ENCODE measurements around the gene MAPK8.
"Not testable (repeated sequence)": the region's sequence is repeated elsewhere in the genome, so short reads cannot be mapped to it uniquely, and the experiment has no call there.

MAPK8 gene

DNA sequence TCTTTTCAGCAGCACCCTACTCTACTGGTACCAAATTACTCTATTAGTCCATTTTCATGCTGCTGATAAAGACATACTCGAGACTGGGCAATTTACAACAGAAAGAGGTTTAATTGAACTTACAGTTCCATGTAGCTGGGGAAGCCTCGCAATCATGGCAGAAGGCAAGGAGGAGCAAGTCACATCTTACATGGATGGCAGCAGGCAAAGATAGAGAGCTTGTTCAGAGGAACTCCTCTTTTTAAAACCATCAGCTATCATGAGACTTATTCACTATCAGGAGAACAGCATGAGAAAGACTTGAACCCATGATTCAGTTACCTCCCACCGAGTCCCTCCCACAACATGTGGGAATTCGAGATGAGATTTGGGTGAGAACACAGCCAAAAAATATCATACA, 24.8 kb upstream of the MAPK8 start:
- H3K36me3 ChIP-seq (ENCODE audit: control insufficient read depth in 1 of 2, insufficient read depth in 2 of 2, low read length in 2 of 2); H3K4me1 ChIP-seq (ENCODE audit: control insufficient read depth in 1 of 2, insufficient read depth in 2 of 2, low read length in 2 of 2); H3K27ac ChIP-seq (ENCODE audit: low read depth, low read length); H3K9ac ChIP-seq (ENCODE audit: low read depth in 1 of 2, low read length in 2 of 2); H3K27me3 ChIP-seq (ENCODE audit: control insufficient read depth in 1 of 2, insufficient read depth in 2 of 2, low read length in 2 of 2); H3K4me3 ChIP-seq (ENCODE audit: low read depth in 1 of 2, low read length in 2 of 2); H3K9me3 ChIP-seq (ENCODE audit: control insufficient read depth in 1 of 2, low read length in 2 of 2): not testable (repeated sequence)

DNA sequence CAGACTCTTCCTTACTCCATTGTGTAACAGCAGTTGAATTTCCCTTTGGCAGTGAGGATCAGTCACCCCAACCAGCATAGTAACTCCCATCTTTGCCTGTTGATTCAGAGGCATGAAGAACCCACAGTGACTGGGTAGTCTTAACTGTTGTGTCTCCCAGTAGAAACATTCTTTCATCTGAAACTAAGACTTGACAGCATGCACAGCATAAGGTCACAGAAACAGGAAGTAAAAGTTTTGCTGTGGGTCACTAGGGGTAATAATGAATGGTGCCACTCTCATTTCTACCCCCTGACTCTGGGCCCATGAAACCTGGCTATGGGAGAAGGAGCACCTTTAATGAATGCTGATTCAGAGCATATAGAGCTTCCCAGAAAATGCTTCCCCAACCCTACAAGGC, 23.6 kb upstream of the MAPK8 start:
- Histone ChIP-seq H3K36me3 (ENCODE audit: control insufficient read depth in 1 of 2, insufficient read depth in 2 of 2, low read length in 2 of 2) (no peaks in the 10 kb centered on the region), H3K27me3 (ENCODE audit: control insufficient read depth in 1 of 2, insufficient read depth in 2 of 2, low read length in 2 of 2) (peaks cover 3 to 5% of the 10 kb centered on the region in 2 donors), H3K4me1 (ENCODE audit: control insufficient read depth in 1 of 2, insufficient read depth in 2 of 2, low read length in 2 of 2) (no peaks in the 10 kb centered on the region), H3K27ac (ENCODE audit: low read depth, low read length) (no peak overlapping the region), H3K4me3 (ENCODE audit: low read depth in 1 of 2, low read length in 2 of 2) (no peak overlapping the region), H3K9me3 (ENCODE audit: control insufficient read depth in 1 of 2, low read length in 2 of 2) (peaks cover 0 to 7% of the 10 kb centered on the region in 2 donors), H3K9ac (ENCODE audit: low read depth in 1 of 2, low read length in 2 of 2) (no peak overlapping the region)

DNA sequence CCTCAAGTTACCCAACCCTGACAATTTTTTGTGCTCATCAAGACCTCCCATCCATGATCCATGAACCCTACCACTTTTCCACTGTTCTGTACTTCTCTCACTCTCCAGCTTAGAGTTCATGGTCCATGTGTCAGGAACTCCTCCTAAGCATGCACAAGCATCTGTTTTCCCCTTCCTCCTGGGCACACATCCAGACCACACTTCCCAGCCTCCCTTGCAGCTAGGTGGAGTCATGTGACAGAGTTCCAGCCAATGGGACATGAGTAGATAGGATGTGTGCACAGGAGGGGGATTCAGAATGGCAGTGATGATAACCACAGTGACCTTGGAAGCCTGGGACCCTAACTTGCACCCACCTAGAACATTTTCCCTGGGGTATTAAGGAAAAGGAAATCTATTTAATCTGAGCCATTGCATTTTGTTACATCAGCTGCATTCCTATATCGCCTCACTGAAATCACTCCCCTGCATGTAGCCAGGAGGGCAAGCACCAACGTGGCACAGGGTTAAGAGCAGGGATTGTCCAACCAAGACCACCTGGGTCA, 22.4 kb upstream of the MAPK8 start:
- H3K9me3 ChIP-seq (ENCODE audit: control insufficient read depth in 1 of 2, low read length in 2 of 2): peaks cover 0 to 7% of the 10 kb centered on the region in 2 donors
- no peak overlapping the region for H3K9ac ChIP-seq (ENCODE audit: low read depth in 1 of 2, low read length in 2 of 2)
- H3K36me3 ChIP-seq (ENCODE audit: control insufficient read depth in 1 of 2, insufficient read depth in 2 of 2, low read length in 2 of 2): no peaks in the 10 kb centered on the region
- no peaks in the 10 kb centered on the region for H3K4me1 ChIP-seq (ENCODE audit: control insufficient read depth in 1 of 2, insufficient read depth in 2 of 2, low read length in 2 of 2)
- H3K27ac ChIP-seq (ENCODE audit: low read depth, low read length): no peak overlapping the region
- H3K4me3 ChIP-seq (ENCODE audit: low read depth in 1 of 2, low read length in 2 of 2): no peak overlapping the region
- H3K27me3 ChIP-seq (ENCODE audit: control insufficient read depth in 1 of 2, insufficient read depth in 2 of 2, low read length in 2 of 2): peaks cover 3 to 5% of the 10 kb centered on the region in 2 donors

DNA sequence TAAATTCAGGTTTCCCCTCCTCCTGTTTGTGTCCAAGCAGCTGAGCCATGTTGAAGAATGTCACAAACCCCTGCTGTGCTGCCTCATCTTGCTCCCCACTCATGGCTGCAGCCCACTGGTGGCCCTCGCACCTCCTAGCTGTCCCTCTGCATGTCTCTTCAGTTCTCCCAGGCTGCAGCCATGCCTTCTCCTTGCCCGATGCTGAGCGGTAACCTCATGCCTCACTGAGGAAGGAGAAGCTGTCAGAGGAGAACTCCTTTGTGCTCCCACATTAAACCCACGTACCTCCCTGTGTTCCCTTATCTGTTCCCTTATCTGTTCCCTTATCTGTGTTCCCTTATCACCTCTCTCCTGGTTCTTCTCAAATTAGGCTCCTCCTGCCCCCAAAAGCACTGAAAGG, 21.7 kb upstream of the MAPK8 start:
- Histone ChIP-seq H3K36me3 (ENCODE audit: control insufficient read depth in 1 of 2, insufficient read depth in 2 of 2, low read length in 2 of 2) (no peaks in the 10 kb centered on the region), H3K27ac (ENCODE audit: low read depth, low read length) (no peak overlapping the region), H3K9ac (ENCODE audit: low read depth in 1 of 2, low read length in 2 of 2) (no peak overlapping the region), H3K4me1 (ENCODE audit: control insufficient read depth in 1 of 2, insufficient read depth in 2 of 2, low read length in 2 of 2) (peaks cover 0 to 5% of the 10 kb centered on the region in 2 donors), H3K4me3 (ENCODE audit: low read depth in 1 of 2, low read length in 2 of 2) (no peak overlapping the region), H3K27me3 (ENCODE audit: control insufficient read depth in 1 of 2, insufficient read depth in 2 of 2, low read length in 2 of 2) (peaks cover 3 to 5% of the 10 kb centered on the region in 2 donors), H3K9me3 (ENCODE audit: control insufficient read depth in 1 of 2, low read length in 2 of 2) (peaks cover 0 to 7% of the 10 kb centered on the region in 2 donors)

DNA sequence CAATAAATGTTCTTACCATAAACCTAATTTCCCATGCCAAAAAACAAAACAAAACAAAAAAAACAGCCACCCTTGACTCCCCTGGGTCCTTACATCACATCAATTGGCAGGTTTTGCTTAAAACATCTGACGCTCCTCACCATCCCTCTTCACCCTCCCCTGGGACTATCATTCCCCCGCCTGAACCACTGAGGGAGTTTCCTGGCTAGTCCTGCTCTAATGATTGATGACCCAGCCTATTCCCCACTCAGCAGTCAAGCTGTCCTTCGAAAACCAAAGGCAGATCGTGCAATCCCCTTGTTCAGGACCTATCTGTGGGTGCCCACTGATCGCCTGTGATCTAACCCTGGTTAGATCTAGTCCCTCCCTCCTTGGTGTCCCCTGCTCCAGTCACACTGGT, 20.8 kb upstream of the MAPK8 start:
- no peak overlapping the region for H3K4me3 ChIP-seq (ENCODE audit: low read depth in 1 of 2, low read length in 2 of 2)
- H3K4me1 ChIP-seq (ENCODE audit: control insufficient read depth in 1 of 2, insufficient read depth in 2 of 2, low read length in 2 of 2): peaks cover 7 to 13% of the 10 kb centered on the region in 2 donors
- H3K9ac ChIP-seq (ENCODE audit: low read depth in 1 of 2, low read length in 2 of 2): no peak overlapping the region
- peaks cover 0 to 7% of the 10 kb centered on the region in 2 donors for H3K9me3 ChIP-seq (ENCODE audit: control insufficient read depth in 1 of 2, low read length in 2 of 2)
- peaks cover 3 to 5% of the 10 kb centered on the region in 2 donors for H3K27me3 ChIP-seq (ENCODE audit: control insufficient read depth in 1 of 2, insufficient read depth in 2 of 2, low read length in 2 of 2)
- no peak overlapping the region for H3K27ac ChIP-seq (ENCODE audit: low read depth, low read length)
- no peaks in the 10 kb centered on the region for H3K36me3 ChIP-seq (ENCODE audit: control insufficient read depth in 1 of 2, insufficient read depth in 2 of 2, low read length in 2 of 2)

DNA sequence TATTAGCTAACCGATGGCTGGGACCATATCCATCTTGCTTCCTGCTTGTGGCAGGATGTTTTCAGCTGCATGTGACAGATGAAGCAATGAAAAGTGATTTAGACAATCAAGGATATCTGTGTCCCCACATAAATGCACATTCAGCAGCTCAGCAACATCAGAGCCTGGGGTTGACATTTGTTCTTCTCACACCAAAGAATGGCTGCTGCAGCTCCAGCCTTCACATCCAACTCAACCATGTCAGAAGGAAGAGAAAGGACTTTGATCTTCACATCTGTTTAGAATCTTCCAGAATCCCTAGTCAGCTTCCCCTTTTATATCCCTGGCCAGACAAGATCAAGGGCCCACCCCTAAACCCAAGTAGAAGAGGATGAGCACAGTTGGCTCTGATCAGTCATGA, 20.1 kb upstream of the MAPK8 start:
- Histone ChIP-seq H3K4me1 (ENCODE audit: control insufficient read depth in 1 of 2, insufficient read depth in 2 of 2, low read length in 2 of 2) (peaks cover 11 to 17% of the 10 kb centered on the region in 2 donors), H3K9me3 (ENCODE audit: control insufficient read depth in 1 of 2, low read length in 2 of 2) (peaks cover 0 to 7% of the 10 kb centered on the region in 2 donors), H3K27ac (ENCODE audit: low read depth, low read length) (no peak overlapping the region), H3K36me3 (ENCODE audit: control insufficient read depth in 1 of 2, insufficient read depth in 2 of 2, low read length in 2 of 2) (no peaks in the 10 kb centered on the region), H3K9ac (ENCODE audit: low read depth in 1 of 2, low read length in 2 of 2) (no peak overlapping the region), H3K27me3 (ENCODE audit: control insufficient read depth in 1 of 2, insufficient read depth in 2 of 2, low read length in 2 of 2) (peaks cover 3 to 5% of the 10 kb centered on the region in 2 donors), H3K4me3 (ENCODE audit: low read depth in 1 of 2, low read length in 2 of 2) (no peak overlapping the region)

DNA sequence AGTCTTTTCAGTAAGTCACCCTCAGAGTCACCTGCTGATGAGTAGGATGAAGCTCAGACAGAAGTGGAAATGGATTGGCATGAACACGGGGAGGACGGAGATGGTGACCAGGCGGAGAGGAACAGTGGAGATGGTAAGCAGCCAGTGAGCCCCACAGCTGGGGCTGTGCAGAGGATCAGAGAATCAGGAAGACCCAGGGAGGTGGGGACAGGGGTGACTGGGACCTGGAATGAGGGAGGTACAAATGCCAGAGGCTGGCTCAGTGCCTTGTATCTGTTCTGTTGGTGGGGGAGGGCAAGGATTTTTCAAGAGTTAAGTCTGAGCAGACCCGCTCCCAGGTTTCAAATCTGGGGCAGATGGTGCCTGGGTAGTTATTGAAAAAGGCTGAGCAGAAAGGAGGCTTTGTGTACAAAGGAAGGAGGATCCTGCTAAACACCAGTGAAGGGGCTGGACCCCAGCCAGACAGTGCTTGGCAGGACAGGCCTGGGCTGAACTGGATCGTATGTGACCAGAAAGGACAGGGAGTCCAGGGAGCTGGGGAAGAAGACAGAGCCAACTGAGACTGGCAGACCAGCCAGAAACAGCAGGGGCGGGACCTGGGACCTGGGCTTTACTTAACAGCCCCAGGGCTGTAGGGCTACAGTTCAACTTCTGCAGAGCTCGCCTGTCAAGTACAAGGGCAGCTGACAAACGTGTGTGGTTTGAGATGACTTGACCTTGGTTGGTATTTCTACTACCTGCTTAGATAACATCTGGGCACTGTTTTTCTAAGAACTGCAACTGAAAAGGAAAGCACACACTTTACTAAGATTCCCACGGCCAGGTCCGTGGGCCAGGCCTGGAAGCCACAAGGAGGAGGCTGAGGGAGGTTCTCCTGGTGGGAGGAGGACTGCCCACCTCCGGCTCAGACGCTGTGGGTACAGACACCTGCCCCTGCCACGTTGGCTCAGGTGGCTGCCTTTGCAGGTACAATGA, 18.8 kb upstream of the MAPK8 start:
- Histone ChIP-seq H3K9me3 (ENCODE audit: control insufficient read depth in 1 of 2, low read length in 2 of 2) (peaks cover 0 to 7% of the 10 kb centered on the region in 2 donors), H3K4me1 (ENCODE audit: control insufficient read depth in 1 of 2, insufficient read depth in 2 of 2, low read length in 2 of 2) (peaks cover 11 to 17% of the 10 kb centered on the region in 2 donors), H3K36me3 (ENCODE audit: control insufficient read depth in 1 of 2, insufficient read depth in 2 of 2, low read length in 2 of 2) (no peaks in the 10 kb centered on the region), H3K9ac (ENCODE audit: low read depth in 1 of 2, low read length in 2 of 2) (no peak overlapping the region), H3K27ac (ENCODE audit: low read depth, low read length) (no peak overlapping the region), H3K27me3 (ENCODE audit: control insufficient read depth in 1 of 2, insufficient read depth in 2 of 2, low read length in 2 of 2) (peaks cover 3 to 5% of the 10 kb centered on the region in 2 donors), H3K4me3 (ENCODE audit: low read depth in 1 of 2, low read length in 2 of 2) (no peak overlapping the region)

DNA sequence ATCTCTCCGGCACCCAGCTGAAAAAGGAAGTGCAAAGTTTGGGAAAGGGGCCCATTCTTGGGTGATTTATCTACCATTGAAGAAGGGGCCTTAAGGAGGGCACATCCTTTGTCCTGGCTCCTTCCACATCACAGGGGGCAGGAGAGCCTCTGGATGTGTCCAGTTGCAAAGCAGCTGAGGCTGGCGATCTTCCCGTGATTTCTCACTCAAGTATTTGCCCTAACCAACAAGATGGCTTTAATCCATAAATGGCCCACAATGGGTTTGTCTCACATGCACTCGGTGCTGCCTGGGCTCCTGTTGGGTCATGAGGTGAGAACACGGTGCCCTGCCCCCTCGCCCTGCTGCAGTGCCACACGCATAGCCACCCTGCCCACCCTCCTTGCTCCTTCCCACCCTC, 17.8 kb upstream of the MAPK8 start:
- Histone ChIP-seq H3K9me3 (ENCODE audit: control insufficient read depth in 1 of 2, low read length in 2 of 2) (peaks cover 0 to 7% of the 10 kb centered on the region in 2 donors), H3K9ac (ENCODE audit: low read depth in 1 of 2, low read length in 2 of 2) (no peak overlapping the region), H3K36me3 (ENCODE audit: control insufficient read depth in 1 of 2, insufficient read depth in 2 of 2, low read length in 2 of 2) (no peaks in the 10 kb centered on the region), H3K27me3 (ENCODE audit: control insufficient read depth in 1 of 2, insufficient read depth in 2 of 2, low read length in 2 of 2) (peaks cover 3 to 5% of the 10 kb centered on the region in 2 donors), H3K4me3 (ENCODE audit: low read depth in 1 of 2, low read length in 2 of 2) (no peak overlapping the region), H3K27ac (ENCODE audit: low read depth, low read length) (no peak overlapping the region), H3K4me1 (ENCODE audit: control insufficient read depth in 1 of 2, insufficient read depth in 2 of 2, low read length in 2 of 2) (peaks cover 11 to 17% of the 10 kb centered on the region in 2 donors)

DNA sequence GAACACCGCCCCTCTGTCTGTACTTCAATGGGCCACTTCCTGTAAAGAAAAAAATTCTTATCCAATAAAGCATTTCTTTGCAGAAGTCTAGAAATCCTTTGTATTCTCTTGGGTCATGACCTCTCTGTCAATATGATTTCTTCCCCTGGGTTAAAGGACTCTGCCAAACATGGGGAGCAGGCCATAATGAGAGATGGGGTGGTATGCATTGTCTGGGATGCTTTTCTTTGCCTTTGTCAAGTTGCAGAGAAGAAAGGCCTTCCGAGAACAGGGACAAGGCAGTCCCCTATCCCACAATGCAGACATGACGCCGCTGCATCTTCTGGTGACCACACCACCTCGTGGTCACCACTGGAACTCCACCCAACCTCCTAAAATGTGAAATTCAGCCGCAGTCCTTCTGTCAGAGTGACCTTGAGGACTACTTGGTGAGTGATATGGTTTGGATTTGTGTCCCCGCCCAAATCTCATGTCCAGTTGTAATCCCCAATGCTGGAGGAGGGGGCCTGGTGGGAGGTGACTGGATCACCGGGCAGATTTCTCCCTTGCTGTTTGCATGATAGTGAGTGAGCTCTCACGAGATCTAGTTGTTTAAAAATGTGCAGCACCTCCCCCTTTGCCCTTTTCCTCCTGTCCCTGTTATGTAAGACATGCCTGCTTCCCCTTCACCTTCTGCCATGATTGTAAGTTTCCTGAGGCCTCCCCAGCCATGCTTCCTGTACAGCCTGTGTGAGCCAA, 16.8 kb upstream of the MAPK8 start:
- Histone ChIP-seq H3K36me3 (ENCODE audit: control insufficient read depth in 1 of 2, insufficient read depth in 2 of 2, low read length in 2 of 2) (no peaks in the 10 kb centered on the region), H3K27ac (ENCODE audit: low read depth, low read length) (no peak overlapping the region), H3K4me3 (ENCODE audit: low read depth in 1 of 2, low read length in 2 of 2) (no peak overlapping the region), H3K27me3 (ENCODE audit: control insufficient read depth in 1 of 2, insufficient read depth in 2 of 2, low read length in 2 of 2) (peaks cover 3 to 5% of the 10 kb centered on the region in 2 donors), H3K4me1 (ENCODE audit: control insufficient read depth in 1 of 2, insufficient read depth in 2 of 2, low read length in 2 of 2) (peaks cover 11 to 17% of the 10 kb centered on the region in 2 donors), H3K9ac (ENCODE audit: low read depth in 1 of 2, low read length in 2 of 2) (no peak overlapping the region), H3K9me3 (ENCODE audit: control insufficient read depth in 1 of 2, low read length in 2 of 2) (no peaks in the 10 kb centered on the region)

DNA sequence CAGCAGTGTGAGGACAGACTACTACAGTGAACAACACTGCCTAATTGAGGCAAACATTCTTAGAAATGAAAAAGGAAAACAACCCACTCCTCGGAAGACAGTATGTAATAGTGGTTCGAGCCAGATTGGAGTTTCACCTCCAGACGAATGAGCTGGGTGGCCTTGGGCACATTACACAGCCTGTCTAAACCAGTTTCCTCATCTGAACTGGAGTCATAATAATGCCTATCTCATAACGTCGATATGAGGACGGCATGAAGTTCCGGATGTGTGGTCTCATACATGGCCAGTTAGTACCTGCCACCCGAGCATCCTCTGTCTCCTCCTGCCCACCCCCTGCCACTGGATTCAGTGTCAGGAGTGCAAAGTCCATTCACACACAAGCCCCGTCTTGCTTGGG, 16.2 kb upstream of the MAPK8 start:
- no peak overlapping the region for H3K4me3 ChIP-seq (ENCODE audit: low read depth in 1 of 2, low read length in 2 of 2)
- no peaks in the 10 kb centered on the region for H3K9me3 ChIP-seq (ENCODE audit: control insufficient read depth in 1 of 2, low read length in 2 of 2)

More for the DNA sequence above, 16.2 kb upstream of the MAPK8 start:
- H3K27me3 ChIP-seq (ENCODE audit: control insufficient read depth in 1 of 2, insufficient read depth in 2 of 2, low read length in 2 of 2): peaks cover 3 to 5% of the 10 kb centered on the region in 2 donors
- H3K36me3 ChIP-seq (ENCODE audit: control insufficient read depth in 1 of 2, insufficient read depth in 2 of 2, low read length in 2 of 2): no peaks in the 10 kb centered on the region
- H3K4me1 ChIP-seq (ENCODE audit: control insufficient read depth in 1 of 2, insufficient read depth in 2 of 2, low read length in 2 of 2): peaks cover 11 to 17% of the 10 kb centered on the region in 2 donors
- no peak overlapping the region for H3K9ac ChIP-seq (ENCODE audit: low read depth in 1 of 2, low read length in 2 of 2)
- no peak overlapping the region for H3K27ac ChIP-seq (ENCODE audit: low read depth, low read length)

All from duodenal mucosa (tissue), 2 donors.